HG02884 (cell line): ENCODE measurements around the gene TIMM23.
A peak's percentile ranks its signal among the peaks of the same experiment; 100 is the strongest.
"Not testable (repeated sequence)": the region's sequence is repeated elsewhere in the genome, so short reads cannot be mapped to it uniquely, and the experiment has no call there.

Experiments used
- ATAC-seq: cut with Tn5 transposase; IDR thresholded peaks from one replicate; pipeline ENCODE4 v1.9.1; 2021; ENCODE audit warnings: mild to moderate bottlenecking, moderate library complexity; ENCODE audit not compliant: unreplicated experiment

TIMM23 gene

DNA sequence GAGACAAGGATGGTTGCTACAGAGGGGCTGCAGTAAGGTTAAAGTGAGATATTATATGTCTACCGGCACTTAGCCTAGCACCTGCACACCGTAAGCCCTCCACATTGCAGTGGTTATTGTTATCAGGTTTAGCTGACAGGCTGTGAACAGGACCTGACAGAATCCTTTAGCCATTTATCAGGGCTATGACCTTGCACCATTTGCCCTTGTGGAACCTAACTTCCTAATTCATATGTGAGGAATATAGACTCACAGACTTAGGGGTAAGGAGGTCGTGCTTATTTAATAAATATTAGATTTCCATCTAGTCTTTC is 48.0 kb downstream of the TIMM23 start:
- no peak for ATAC-seq

GRCh38 chr10:46022978-46023702 is 50.9 kb downstream of the TIMM23 start:
- ATAC-seq: peak; percentile 85

GRCh38 chr10:46024948-46025347 is 52.7 kb downstream of the TIMM23 start:
- no peak for ATAC-seq

GRCh38 chr10:46025406-46025805 is 53.1 kb downstream of the TIMM23 start:
- no peak for ATAC-seq

- ATAC-seq: no peak
Observed at GRCh38 chr10:46026106-46026505, 53.8 kb downstream of the TIMM23 start.

DNA sequence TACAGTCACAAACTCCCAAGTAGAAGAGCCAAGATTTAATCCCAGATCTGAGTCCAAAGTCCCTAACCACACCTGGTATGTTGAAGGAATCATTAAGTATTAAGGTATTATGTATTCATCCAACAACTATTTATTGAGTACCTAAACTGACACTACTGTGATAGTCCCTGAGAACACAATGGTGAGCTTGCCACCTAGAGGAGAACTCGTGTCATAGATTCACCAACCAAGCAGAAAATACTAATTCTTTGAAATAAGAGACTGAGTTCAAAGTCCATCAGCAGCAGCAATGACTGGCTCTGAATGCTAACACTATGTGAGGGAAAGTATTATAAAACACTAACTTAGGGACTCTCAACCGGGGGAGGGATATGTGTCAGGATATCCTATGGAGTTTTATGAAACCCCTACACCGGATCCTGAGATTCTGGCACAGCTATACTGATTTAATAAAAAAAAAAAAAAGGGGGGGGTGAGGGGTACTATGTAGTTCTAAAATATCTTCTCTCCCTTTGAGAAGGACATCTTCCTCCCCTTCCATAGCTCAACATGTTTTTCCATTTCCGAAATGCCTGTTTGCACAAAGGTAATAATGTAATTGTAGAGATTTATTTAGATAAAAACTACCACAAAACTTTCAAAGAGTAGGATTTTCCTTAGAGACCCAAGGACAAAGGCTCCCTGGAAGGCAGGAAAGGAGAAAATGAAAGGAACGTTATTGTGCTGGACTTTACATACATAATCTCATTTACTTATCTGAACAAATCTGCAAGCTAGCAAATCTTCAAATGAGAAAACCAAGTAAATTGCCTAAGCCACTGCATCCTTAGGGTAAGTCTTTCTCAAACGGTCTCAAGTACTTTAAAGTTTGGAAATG is 56.5 kb downstream of the TIMM23 start:
- no peak for ATAC-seq

DNA sequence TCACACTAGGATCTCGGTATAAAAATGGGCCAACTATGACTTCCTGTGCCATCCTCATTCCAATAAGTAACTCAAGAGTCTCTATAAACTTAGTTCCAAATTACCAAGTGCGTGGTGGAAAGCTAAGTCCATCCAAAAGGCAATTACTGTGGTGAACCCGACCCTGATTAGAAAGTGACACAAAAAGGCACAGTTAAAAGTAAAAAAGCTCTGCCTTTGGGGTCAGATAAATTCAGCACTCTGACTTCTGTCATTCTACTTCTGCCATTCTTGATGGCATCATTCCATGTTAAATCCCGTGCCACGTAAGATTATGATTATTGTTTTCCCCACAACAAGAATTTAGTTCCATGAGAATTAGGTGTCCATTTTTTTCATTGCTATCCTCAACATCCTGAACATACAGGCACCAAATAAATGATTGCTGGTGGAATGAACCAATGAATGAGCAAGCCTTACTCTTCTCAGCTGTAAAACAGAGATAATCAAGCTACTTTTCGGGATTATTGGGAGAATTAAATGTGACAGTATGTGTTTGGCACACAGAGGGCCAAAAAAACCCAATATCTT is 57.3 kb downstream of the TIMM23 start:
- no peak for ATAC-seq

- peak; percentile 94 for ATAC-seq
Observed at GRCh38 chr10:46030091-46030937, 58.0 kb downstream of the TIMM23 start, which contains the start of gene NCOA4. TSS of gene NCOA4 (minus strand) at chr10:46030623. CDS start at chr10:46016680, 13,943 bp downstream.

DNA sequence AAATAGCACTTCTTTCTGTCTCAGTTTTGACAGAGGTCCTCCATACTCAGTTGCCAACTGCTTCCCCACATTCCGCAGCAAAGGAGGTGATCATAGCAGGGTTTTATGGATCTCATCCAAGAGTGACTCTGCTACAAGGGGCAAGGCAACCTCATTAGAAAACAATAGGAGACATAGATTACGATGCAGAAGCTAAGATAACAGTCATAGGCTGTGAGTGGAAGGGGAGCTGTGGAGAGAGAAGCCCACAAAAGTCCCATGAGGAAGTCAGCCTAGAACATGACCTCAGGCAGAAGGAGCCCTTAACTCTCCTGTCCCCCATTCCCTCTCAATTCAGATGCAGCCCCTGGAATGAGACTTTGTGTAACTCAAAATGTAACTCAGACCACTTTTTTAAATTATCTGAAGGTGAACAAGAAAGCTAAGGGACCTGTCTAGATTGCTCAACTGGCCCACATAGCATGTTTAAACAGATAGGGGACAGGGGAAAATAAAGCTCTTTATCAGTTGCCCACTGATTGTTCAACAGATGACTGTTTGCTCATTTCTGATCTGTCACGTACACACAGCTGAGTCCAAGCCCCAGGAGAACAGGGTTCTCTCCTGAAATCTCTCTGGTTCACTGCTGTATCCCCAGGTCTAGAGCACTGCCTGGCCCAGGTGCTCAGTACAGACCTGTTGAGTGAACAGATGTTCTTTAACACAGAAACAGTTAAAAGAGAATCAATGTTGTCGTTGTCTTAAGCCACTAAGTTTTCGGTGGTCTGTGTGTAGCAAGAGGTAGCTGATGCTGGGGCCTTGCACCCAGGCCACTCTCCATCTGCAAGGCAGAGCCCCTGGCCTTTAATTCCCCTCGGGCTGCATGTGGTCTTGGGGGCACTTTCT is 59.6 kb downstream of the TIMM23 start:
- no peak for ATAC-seq

GRCh38 chr10:46033602-46034011 is 61.3 kb downstream of the TIMM23 start:
- ATAC-seq: no peak

DNA sequence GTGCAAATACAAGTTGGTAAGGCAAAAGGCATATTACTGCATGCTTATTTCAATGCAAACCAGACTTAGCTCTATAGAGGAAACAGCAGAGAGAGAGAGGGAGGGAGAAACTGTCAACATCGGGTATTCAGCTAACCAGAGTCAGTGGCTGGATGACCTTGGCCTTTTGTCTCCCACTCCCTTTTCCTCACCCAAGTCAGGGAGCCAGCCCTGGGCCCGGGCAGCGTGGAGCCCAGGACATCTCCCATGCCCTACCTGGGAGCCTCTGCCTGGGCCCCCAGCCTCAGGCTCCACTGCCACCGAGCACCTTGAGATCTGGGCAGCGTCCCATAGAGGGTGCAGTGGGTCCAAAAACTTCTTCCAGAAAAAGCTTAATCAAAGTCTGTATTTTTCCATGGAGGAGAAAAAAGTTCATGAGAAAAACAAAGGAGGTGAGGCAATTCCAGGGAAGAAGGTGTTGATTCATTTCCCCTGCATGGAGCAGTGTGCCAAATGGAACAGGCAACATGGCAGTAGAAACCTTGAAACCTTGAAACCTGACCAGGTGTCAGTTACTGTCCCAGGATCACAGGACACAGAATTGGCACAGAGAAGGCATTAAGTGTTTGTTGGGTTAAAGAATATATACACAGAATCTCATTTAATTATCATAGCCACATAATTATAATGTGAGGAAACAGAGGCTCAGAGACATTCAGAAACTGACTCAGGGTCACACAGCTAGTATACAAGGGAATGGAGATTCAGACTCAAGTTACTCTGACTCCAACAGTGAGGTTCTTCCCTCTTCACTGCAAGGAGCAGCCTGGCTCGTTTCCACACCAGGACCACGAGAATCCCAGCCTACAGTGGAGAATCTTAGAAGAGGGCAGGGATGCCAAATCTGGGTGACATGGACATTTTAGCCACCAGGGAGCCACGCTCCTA is 63.9 kb downstream of the TIMM23 start:
- ATAC-seq: no peak

DNA sequence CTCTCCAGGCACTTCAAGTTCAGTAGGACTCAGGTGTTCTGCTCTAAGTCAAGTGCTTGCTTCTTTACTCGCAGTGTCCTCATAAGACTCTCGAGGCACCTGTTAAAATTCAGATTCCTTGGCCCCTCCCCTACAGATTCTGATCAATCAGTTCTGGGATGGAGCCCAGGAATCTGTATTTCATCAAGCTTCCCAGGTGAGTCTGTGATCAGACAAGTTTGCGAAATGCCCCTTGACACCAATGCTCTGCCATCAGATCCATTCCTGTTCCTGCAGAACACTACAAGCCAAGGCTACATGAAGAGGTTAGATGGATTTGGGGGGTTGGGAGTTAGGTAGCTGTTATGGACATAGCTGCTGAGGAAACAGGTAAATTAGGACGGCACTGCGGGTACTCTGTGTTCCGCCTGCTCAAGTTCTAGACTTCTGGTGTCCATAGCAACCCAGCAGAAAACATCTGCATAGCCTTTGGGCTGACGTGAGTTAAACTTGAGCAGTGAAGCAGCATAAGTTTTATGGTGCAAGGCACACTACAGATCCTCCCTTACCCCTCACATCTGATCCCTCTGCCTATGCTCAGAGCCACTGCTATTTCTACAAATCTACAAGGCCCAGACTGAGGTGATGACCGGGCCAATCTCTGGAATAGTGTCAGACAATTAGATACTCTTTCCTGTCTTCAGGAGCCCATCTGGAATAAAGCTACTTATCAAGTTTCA is 65.0 kb downstream of the TIMM23 start:
- no peak for ATAC-seq

GRCh38 chr10:46040004-46040403 is 67.7 kb downstream of the TIMM23 start:
- ATAC-seq: no peak

- ATAC-seq: no peak
Observed at GRCh38 chr10:46042527-46042926, 70.2 kb downstream of the TIMM23 start.

- no peak for ATAC-seq
Observed at GRCh38 chr10:46046261-46046660, 74.0 kb downstream of the TIMM23 start, which contains the start of gene MSMB. TSS of gene MSMB (minus strand) at chr10:46046269. CDS start at chr10:46046237, 32 bp downstream.

- ATAC-seq: no peak
Observed at GRCh38 chr10:46048152-46048551, 75.9 kb downstream of the TIMM23 start.

DNA sequence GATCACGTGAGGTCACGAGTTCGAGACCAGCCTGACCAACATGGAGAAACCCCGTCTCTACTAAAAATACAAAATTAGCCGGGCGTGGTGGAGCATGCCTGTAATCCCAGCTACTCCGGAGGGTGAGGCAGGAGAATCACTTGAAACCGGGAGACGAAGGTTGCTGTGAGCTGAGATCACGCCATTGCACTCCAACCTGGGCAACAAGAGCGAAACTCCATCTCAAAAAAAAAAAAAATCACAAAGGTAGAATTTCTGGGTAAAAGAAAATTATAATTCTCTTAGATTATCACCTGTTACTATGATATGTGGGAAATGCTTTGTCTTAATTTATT is 77.2 kb downstream of the TIMM23 start:
- not testable (repeated sequence) for ATAC-seq

DNA sequence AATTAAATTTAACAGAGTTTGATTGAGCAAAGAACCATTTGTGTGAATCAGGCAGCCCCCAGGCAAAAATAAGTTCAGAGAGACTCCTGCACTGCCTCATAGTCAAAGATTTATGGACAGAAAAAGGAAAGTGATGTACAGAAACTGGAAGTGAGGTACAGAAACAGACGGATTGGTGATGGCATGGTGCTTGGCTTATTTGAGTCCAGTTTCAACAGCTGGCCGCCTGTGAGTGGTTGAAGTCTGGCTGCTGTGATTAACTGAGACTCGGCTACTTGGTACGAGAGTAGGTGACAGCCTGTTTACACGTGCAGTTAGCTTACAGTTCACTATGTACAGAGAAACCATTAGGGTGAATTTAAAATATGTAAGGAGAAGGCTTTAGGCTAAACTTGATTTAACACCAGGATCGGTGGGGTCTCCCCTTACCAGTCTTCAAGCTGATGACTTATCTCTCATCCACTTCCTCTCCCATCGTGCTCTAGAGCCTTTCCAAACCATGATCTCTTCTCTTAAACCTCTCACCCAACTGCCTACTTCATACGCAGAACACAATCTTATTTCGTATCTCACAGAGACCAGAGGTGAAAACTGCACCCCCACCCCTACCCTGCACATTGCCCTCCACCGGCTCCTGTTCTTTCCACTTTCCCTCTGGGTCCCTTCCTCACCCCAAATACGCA is 78.8 kb downstream of the TIMM23 start:
- ATAC-seq: no peak
